ENCODE measurements around the gene GREB1.

GREB1 gene

GRCh38 chr2:11582612-11582861 lies 48.7 kb downstream of the GREB1 start:
- H3K36me3 Mint-ChIP-seq (ENCODE audit: low read depth): no peaks in the 10 kb centered on the region
- H3K9me3 Mint-ChIP-seq: no peaks in the 10 kb centered on the region
- peaks cover 5% of the 10 kb centered on the region for H3K4me1 Mint-ChIP-seq (ENCODE audit: low read depth)
- H3K4me3 Mint-ChIP-seq: no peak overlapping the region
- H3K27me3 Mint-ChIP-seq (ENCODE audit: low read depth): no peaks in the 10 kb centered on the region
- H3K27ac Mint-ChIP-seq: no peak overlapping the region

GRCh38 chr2:11582862-11583752 lies 49.3 kb downstream of the GREB1 start:
- Mint-ChIP-seq H3K36me3 (ENCODE audit: low read depth) (no peaks in the 10 kb centered on the region), H3K4me1 (ENCODE audit: low read depth) (peaks cover 5% of the 10 kb centered on the region), H3K27ac (no peak overlapping the region), H3K9me3 (no peaks in the 10 kb centered on the region), H3K4me3 (no peak overlapping the region), H3K27me3 (ENCODE audit: low read depth) (no peaks in the 10 kb centered on the region)

- peaks cover 5% of the 10 kb centered on the region for H3K4me1 Mint-ChIP-seq (ENCODE audit: low read depth)
- H3K27me3 Mint-ChIP-seq (ENCODE audit: low read depth): no peaks in the 10 kb centered on the region
- H3K36me3 Mint-ChIP-seq (ENCODE audit: low read depth): no peaks in the 10 kb centered on the region
- H3K27ac Mint-ChIP-seq: no peak overlapping the region
- H3K9me3 Mint-ChIP-seq: no peaks in the 10 kb centered on the region
- no peak overlapping the region for H3K4me3 Mint-ChIP-seq
Measured at GRCh38 chr2:11583840-11584524, 50.1 kb downstream of the GREB1 start.

GRCh38 chr2:11584525-11585056 lies 50.7 kb downstream of the GREB1 start:
- Mint-ChIP-seq H3K9me3 (no peaks in the 10 kb centered on the region), H3K4me3 (no peak overlapping the region), H3K27ac (no peak overlapping the region), H3K36me3 (ENCODE audit: low read depth) (no peaks in the 10 kb centered on the region), H3K27me3 (ENCODE audit: low read depth) (no peaks in the 10 kb centered on the region), H3K4me1 (ENCODE audit: low read depth) (peaks cover 5% of the 10 kb centered on the region)

- H3K27me3 Mint-ChIP-seq (ENCODE audit: low read depth): no peaks in the 10 kb centered on the region
- H3K27ac Mint-ChIP-seq: no peak overlapping the region
- H3K9me3 Mint-ChIP-seq: no peaks in the 10 kb centered on the region
- no peaks in the 10 kb centered on the region for H3K36me3 Mint-ChIP-seq (ENCODE audit: low read depth)
- H3K4me1 Mint-ChIP-seq (ENCODE audit: low read depth): peaks cover 5% of the 10 kb centered on the region
- no peak overlapping the region for H3K4me3 Mint-ChIP-seq
Measured at GRCh38 chr2:11585071-11585470, 51.2 kb downstream of the GREB1 start.

- no peak overlapping the region for H3K27ac Mint-ChIP-seq
- no peaks in the 10 kb centered on the region for H3K27me3 Mint-ChIP-seq (ENCODE audit: low read depth)
- no peaks in the 10 kb centered on the region for H3K36me3 Mint-ChIP-seq (ENCODE audit: low read depth)
- peaks cover 5% of the 10 kb centered on the region for H3K4me1 Mint-ChIP-seq (ENCODE audit: low read depth)
- no peaks in the 10 kb centered on the region for H3K9me3 Mint-ChIP-seq
- H3K4me3 Mint-ChIP-seq: no peak overlapping the region
Measured at GRCh38 chr2:11588228-11589110, 54.6 kb downstream of the GREB1 start.

- Mint-ChIP-seq H3K27ac (no peak overlapping the region), H3K4me1 (ENCODE audit: low read depth) (peaks cover under 1% of the 10 kb centered on the region), H3K4me3 (no peak overlapping the region), H3K36me3 (ENCODE audit: low read depth) (no peaks in the 10 kb centered on the region), H3K9me3 (no peaks in the 10 kb centered on the region), H3K27me3 (ENCODE audit: low read depth) (no peaks in the 10 kb centered on the region)
Measured at GRCh38 chr2:11589316-11589940, 55.6 kb downstream of the GREB1 start.

- Mint-ChIP-seq H3K4me3 (no peak overlapping the region), H3K36me3 (ENCODE audit: low read depth) (no peaks in the 10 kb centered on the region), H3K4me1 (ENCODE audit: low read depth) (no peaks in the 10 kb centered on the region), H3K27ac (no peak overlapping the region), H3K9me3 (no peaks in the 10 kb centered on the region), H3K27me3 (ENCODE audit: low read depth) (no peaks in the 10 kb centered on the region)
Measured at GRCh38 chr2:11590193-11590592, 56.3 kb downstream of the GREB1 start.

- no peaks in the 10 kb centered on the region for H3K27me3 Mint-ChIP-seq (ENCODE audit: low read depth)
- no peaks in the 10 kb centered on the region for H3K36me3 Mint-ChIP-seq (ENCODE audit: low read depth)
Measured at GRCh38 chr2:11591091-11591490, 57.2 kb downstream of the GREB1 start.

GRCh38 chr2:11592671-11593574 lies 59.1 kb downstream of the GREB1 start:
- Mint-ChIP-seq H3K4me3 (no peak overlapping the region), H3K36me3 (ENCODE audit: low read depth) (no peaks in the 10 kb centered on the region), H3K27ac (no peak overlapping the region), H3K4me1 (ENCODE audit: low read depth) (no peaks in the 10 kb centered on the region), H3K9me3 (no peaks in the 10 kb centered on the region), H3K27me3 (ENCODE audit: low read depth) (no peaks in the 10 kb centered on the region)

More at GRCh38 chr2:11591091-11591490, 57.2 kb downstream of the GREB1 start:
- H3K9me3 Mint-ChIP-seq: no peaks in the 10 kb centered on the region
- no peak overlapping the region for H3K4me3 Mint-ChIP-seq
- no peaks in the 10 kb centered on the region for H3K4me1 Mint-ChIP-seq (ENCODE audit: low read depth)
- H3K27ac Mint-ChIP-seq: no peak overlapping the region

GRCh38 chr2:11596801-11597200 lies 63.0 kb downstream of the GREB1 start:
- H3K4me3 Mint-ChIP-seq: no peak overlapping the region
- H3K36me3 Mint-ChIP-seq (ENCODE audit: low read depth): no peaks in the 10 kb centered on the region
- H3K27me3 Mint-ChIP-seq (ENCODE audit: low read depth): no peaks in the 10 kb centered on the region
- no peak overlapping the region for H3K27ac Mint-ChIP-seq
- no peaks in the 10 kb centered on the region for H3K9me3 Mint-ChIP-seq
- H3K4me1 Mint-ChIP-seq (ENCODE audit: low read depth): no peaks in the 10 kb centered on the region

- H3K27me3 Mint-ChIP-seq (ENCODE audit: low read depth): no peaks in the 10 kb centered on the region
- H3K27ac Mint-ChIP-seq: no peak overlapping the region
- H3K36me3 Mint-ChIP-seq (ENCODE audit: low read depth): no peaks in the 10 kb centered on the region
- no peaks in the 10 kb centered on the region for H3K4me1 Mint-ChIP-seq (ENCODE audit: low read depth)
- H3K4me3 Mint-ChIP-seq: no peak overlapping the region
- no peaks in the 10 kb centered on the region for H3K9me3 Mint-ChIP-seq
Measured at GRCh38 chr2:11597538-11598225, 63.8 kb downstream of the GREB1 start.

- Mint-ChIP-seq H3K27ac (no peak overlapping the region), H3K4me1 (ENCODE audit: low read depth) (no peaks in the 10 kb centered on the region), H3K4me3 (no peak overlapping the region), H3K36me3 (ENCODE audit: low read depth) (no peaks in the 10 kb centered on the region), H3K27me3 (ENCODE audit: low read depth) (no peaks in the 10 kb centered on the region), H3K9me3 (no peaks in the 10 kb centered on the region)
Measured at GRCh38 chr2:11598228-11598731, 64.4 kb downstream of the GREB1 start.
